Activated CD4-positive, alpha-beta T cell treated with anti-CD3 and anti-CD28 coated beads for 24 hours (primary cell): Measurements from ENCODE around the gene PCDH1.
A peak's percentile ranks its signal among the peaks of the same experiment; 100 is the strongest.

Experiments
- DNase-seq, 2 donors: peaks; one replicate each; pipeline ENCODE4 v3.0.0-alpha.2; 2020; ENCODE audit warnings: low read depth in 2 of 2

The PCDH1 gene

DNA sequence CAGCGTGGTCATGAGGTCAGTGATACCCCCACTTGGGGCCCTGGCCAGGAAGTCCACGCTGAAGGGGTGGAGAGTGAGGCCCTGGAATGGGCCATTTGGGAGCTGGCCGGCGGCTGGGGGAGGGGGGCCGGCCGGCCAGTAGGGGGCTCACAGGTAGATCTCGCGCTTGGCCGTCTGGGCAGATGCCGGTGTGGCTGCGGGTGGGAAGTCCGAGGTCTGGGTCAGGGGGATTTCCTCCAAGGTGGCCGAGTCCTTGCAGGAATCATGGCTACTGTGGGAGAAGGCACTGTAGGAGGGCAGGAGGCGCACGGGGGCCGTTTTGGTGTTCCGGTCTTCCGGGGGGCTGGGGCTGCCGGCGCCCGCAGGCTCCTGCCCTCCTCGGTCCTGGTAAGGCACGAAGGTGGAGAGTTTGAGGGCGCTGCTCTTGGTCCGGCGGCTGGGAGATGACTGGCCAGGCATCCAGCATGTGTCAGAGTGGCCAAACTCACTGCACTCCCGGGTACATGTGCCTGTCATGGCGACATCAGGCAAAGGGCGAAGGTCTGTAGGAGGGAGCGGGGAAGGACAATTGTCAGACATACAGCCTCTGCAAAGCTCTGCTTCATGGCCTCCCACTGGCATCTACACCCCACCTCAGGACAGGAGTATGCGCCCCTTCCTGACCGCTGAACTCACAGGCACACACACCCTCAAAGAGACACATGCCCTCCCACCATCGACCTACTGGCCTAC is 24.1 kb downstream of the PCDH1 start:
- no peak for DNase-seq

- DNase-seq = no peak
Measured at GRCh38 chr5:141852448-141852847, 25.8 kb downstream of the PCDH1 start.

DNA sequence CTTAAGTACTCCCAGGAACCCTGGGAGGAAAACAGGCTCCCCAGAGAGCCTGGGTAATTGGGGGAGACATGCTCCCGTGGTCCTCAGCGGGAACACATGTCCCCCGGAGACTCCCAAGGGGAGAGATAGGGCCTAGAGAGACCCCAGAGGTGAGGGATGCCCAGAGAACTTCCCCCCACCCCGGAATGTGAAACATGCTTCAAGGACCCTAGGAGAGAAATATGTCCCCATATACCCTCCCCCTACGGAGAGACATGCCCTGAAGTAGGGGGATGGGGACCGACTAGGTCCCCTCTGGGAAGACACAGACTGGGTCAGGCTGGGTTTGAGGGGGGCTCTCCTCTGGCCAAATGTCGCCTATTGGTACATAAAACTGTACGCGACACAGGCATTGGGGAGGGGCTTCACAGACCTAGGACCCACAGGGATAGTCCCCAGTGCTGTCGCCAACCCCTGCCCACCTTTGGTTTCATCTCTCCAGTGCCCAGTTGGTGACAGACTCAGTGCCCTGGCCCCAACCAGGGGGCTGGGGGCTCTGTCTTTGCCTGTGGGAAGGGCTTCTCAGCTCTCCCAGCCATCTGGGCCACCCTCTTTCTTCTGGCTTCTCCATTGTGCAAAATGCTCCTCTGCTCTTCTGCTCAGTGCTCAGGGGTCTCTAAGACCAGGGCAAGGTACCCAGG is 26.9 kb downstream of the PCDH1 start:
- DNase-seq = no peak

DNA sequence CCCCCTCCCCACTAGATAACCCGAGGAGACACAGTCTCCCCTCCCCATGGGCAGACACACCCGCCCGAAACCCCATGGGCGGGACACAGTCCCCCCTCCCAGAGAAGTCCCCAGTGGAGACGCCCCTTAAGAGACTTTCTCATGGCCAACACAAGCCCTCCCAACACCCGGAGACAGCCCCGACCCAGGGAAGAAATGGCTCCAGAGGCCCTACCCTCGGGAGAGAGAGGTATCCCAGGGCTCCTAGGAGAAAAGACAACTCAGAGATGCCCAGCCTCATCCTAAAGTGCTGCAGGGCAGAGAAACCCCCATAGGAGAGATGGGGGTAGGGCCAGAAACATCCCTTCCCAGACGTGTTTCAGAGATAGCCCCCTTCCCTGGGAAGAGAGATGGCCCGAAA is 27.4 kb downstream of the PCDH1 start:
- DNase-seq = no peak

- peak in 1 of 2 donors; percentile 21 for DNase-seq
Measured at GRCh38 chr5:141850244-141850768, 27.9 kb downstream of the PCDH1 start.

GRCh38 chr5:141849415-141850243 is 28.6 kb downstream of the PCDH1 start:
- peak; percentile 54 to 69 for DNase-seq

DNA sequence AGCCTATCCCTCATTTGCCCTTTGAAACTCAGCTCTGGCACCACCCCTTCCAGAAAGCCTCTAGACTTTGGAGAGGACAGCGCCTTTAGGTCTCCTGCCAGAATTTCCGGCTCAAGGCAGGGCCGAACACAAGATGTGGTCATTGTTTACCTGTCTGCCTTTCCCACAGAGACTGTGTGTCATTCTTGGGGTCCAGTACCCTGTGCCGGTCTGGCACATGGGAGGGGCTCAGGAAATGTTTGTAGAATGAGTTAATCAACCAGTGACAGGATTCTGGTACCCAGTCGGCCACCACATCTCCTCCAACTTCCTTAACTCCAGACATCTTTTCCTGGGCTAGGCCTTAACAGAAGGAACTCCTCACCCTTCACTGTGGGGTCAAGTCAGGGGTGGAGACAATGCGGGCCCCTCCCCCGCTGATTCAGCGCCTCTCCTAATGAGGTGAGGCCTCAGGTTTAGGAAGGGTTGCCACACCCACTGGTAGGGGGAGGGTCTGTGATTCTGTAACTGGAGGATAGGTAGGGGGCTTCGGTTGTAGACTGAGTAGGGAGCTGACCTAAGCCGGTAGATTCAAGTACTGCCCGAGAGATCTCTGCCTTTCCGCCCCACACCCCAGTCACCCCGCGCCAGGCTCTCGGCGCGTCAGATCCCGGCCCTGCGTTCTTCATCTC is 29.3 kb downstream of the PCDH1 start:
- DNase-seq = peak; percentile 16 to 20

- DNase-seq = no peak
Measured at GRCh38 chr5:141846031-141846430, 32.2 kb downstream of the PCDH1 start.

DNA sequence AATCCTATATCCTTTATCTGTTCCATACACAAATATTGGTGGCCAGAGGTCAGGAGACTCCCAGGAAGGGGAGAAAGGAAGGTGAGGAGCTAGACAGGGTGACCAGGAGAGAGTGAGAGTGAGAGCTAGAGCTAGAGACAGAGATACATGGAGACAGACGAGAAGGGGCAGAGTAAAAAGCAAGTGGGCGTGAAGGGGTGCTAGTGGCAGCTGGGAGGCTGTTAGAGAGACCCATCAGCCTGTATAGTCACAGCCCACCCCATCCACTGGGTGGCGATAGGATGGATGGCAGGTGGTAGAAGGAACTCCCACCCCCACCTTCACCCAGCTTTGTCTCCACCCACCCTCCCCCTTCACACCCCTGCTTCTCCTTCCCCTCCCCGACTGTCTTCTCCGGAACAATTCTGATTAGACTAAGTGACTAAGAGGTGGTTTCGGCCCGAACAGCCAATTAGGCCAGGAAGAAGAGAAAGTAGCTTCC is 32.8 kb downstream of the PCDH1 start:
- DNase-seq = peak; percentile 8 to 11

GRCh38 chr5:141844414-141845097 is 33.7 kb downstream of the PCDH1 start:
- no peak for DNase-seq

DNA sequence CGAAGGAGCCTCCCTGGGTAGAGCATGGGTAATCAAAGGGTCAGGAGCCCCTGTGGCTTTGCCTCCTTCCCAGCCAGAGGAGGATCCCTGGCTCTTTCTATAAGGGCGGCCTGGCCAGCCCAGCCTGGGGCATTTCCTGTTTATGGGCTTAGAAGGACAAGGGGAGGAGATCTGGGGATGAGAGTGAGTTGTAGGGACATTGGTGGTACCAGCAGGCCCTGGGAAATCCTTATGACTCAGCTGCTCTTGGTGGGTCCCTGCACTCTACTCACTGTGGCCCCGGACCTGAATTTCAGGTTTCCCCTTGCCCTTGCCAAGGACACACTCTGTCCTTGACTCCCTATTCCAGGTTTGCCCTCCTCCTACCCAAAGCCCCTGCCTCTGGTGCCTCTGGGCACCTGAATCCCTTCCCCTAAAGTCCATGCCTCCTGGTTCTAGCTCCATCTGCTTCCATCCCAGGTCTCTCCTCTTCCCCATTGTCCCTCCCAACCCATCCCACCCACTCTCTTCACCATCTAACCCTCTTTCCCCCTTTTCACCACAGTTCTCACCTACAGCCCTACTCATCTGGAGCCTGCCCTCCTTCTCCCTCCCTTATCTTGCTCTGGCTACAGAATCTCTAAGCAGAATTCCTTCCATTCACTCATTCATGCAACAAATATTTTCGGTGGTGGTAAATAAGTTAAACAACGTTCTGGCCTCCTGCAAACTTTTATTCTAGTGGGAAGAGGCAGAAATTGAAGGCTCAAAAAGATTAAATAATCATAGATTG is 34.9 kb downstream of the PCDH1 start:
- no peak for DNase-seq

- no peak for DNase-seq
Measured at GRCh38 chr5:141841378-141842180, 36.6 kb downstream of the PCDH1 start.

DNA sequence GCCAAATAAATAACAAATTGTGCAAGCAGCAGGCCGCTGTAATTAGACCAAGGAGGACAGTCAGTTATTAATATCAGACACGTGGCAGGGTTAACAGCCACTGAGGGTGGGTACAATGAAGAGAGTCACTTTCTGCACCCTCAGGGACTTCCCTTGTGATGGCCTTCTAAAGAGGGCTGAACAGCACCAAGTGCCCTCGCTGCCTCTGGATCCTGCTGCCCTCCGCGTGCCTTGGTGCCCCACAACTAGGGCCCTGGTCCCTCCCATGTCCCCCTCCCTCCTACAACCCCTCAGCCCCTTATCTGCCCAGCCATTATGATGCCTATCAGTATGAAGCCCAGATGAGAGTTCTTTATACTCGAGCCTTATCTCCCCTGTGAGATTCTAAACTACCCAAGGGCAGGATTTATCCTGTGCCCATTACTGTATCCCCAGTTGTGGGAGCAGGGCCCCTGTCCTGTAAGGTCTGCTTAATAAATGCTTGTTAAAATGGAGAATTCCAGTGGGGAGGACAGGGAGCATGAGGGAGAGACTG is 37.3 kb downstream of the PCDH1 start:
- no peak for DNase-seq

DNA sequence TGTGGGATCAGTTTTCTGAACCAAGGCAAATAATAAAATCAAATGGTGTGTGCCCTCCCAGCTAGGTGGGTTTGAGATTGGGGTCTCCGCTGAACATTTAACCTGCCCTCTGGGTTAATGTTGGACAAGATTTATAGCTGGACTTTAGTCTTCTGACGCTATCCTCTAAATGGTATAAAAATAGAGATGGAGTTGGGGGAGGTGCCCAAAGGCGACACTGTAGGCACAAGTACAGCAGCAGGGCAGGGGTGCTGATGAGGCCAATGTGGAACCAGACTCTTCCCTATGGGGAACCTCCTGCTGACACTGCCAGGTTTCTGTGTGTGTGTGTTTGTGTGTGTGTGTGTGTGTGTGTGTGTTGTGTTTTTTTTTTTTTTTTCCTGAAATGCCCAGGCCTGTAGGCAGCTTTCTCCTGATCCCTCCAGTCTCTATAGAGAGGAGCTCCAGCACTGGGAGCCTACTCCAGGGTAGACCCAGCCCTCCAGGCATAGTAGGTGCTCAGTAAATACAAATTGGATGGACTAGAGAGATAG is 37.9 kb downstream of the PCDH1 start:
- DNase-seq = no peak

DNA sequence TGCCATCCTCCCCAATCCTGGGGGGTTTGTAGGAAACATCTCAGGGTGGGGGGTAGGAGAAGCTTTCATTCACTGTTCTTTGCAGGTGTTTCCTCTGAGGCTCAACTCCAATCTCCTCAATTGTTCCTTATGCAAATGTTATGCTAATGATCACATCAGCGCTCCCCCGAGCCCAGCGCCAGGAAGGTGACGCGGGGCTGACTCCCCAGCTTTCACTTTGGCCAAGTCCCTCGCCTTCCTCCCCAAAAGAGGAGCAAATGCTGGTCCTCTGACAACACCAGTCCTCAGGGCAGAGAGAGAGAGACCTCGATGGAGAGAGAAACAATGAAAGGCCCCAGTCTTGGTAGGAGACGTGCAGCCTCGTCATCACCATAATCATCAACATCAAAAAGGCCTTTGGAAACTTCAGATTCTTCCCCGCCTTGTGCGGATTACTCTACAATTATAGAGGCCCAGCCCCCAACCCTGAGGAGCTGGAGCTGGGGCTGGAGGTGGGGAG is 39.1 kb downstream of the PCDH1 start:
- DNase-seq = no peak

DNA sequence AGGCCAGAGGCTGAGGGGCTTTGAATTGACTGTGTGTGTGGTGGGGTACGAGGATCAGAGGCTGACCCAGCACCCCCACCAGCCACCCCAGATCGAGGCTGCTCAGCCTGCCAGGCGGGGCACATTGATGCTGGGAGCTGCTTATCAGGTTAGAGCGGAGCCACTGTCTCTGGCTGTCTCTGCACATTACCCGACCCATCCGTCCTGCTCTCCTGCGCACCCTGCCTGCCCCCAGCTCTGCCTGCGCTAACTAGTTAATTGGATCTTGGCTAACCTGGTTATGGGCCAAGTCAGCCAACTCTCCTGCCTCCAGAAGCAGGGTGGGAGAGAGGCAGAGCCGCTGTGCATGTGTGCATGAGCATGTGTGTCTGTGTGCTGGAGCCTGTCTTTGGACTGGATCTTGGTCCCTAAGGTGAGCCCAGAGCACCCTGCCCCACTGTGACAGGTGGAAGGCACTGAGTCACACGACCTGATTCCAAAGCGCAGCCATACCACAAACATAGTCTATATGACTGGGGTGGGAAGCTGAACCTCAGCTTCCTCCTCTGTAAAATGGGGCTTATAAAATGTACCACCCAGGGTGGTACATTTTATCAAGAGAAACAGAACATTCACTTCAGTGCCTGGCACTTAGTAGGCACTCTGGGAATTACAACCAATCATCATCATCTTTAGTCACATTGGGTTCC is 39.7 kb downstream of the PCDH1 start:
- no peak for DNase-seq

DNA sequence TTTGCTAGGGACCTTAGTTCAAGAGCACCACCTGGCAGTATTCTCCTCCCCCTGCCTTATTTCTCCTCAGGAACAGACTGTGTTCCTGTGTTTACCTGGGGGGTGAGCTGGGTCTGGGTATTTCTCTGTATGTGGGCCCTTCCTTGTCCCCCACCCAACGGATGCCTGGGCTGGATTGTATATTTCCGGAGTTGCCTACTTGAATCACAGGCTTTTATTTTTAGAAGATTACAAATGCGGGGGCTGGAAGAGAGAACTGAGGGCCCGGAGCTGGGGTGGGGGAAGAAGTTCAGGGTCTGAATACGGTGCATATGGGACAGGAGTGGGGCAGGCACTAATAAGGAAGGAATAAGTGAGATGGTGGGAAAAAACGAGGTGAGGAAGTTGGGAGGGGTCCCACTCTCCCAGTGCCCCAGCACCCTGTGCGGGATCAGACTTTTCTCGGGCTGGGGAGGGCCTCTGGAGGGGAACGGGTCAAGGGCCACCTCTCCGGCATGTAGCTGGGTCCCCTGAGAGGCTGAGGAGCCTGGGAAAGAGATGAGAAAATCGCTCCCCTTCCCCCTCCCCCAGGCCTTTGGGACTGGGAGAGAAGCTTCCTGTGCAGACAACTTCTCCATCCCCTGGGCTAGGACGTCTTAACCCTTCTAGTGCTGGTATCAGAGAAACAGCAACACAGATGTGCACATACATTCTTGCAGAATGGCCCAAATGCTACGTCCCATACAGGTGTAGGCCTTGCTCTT is 42.1 kb downstream of the PCDH1 start:
- DNase-seq = no peak
